GM23338 (cell line): Measurements from ENCODE around the gene MAST2. TPM values are rescaled to one million over a fixed set of nuclear protein-coding genes. Genes with fewer than 3 reads are reported as not detected.

ENCODE experiments used
- ATAC-seq: fragments of 200-7000 bp; cut with Tn5 transposase; 3 replicates; pipeline ENCODE4 v1.9.1; 2020
- DNase-seq: peaks from one replicate; pipeline ENCODE4 v3.0.0-alpha.2; 2015; ENCODE audit warnings: low spot score
- H2AFZ ChIP-seq: fragments of 200-600 bp; sonication (generic); 2 replicates; pipeline ENCODE4 v1.8.0; 2016; ENCODE audit warnings: antibody characterized with exemption, mild to moderate bottlenecking, moderate library complexity
- H3F3A ChIP-seq: fragments of 200-600 bp; sonication (generic); replicated peaks from 2 replicates; pipeline ENCODE4 v1.8.0; 2017; ENCODE audit warnings: antibody characterized with exemption, mixed run types, low read depth
- H3K27ac ChIP-seq: fragments of 200-600 bp; sonication (generic); 2 replicates; pipeline ENCODE4 v1.6.1; 2016; ENCODE audit warnings: low read depth
- H3K27me3 ChIP-seq: fragments of 200-600 bp; sonication (generic); 2 replicates; pipeline ENCODE4 v1.8.0; 2016; ENCODE audit warnings: mild to moderate bottlenecking, mixed run types, moderate library complexity; ENCODE audit not compliant: insufficient read depth
- H3K36me3 ChIP-seq: fragments of 200-600 bp; sonication (generic); 2 replicates; pipeline ENCODE4 v1.8.0; 2016; ENCODE audit warnings: mild to moderate bottlenecking; ENCODE audit not compliant: insufficient read depth
- H3K4me1 ChIP-seq: fragments of 200-600 bp; sonication (generic); 2 replicates; pipeline ENCODE4 v1.8.0; 2016; ENCODE audit warnings: mild to moderate bottlenecking, moderate library complexity; ENCODE audit not compliant: insufficient read depth
- H3K4me2 ChIP-seq: fragments of 200-600 bp; sonication (generic); 2 replicates; pipeline ENCODE4 v1.7.1; 2017; ENCODE audit warnings: mixed run types
- H3K4me3 ChIP-seq: fragments of 200-600 bp; sonication (generic); 2 replicates; pipeline ENCODE4 v1.6.1; 2016; ENCODE audit warnings: mixed run types
- H3K79me2 ChIP-seq: fragments of 200-600 bp; sonication (generic); replicated peaks from 2 replicates; pipeline ENCODE4 v1.8.0; 2017; ENCODE audit warnings: mild to moderate bottlenecking; ENCODE audit not compliant: insufficient read depth
- H3K9me2 ChIP-seq: fragments of 200-600 bp; sonication (generic); 2 replicates; pipeline ENCODE4 v1.8.0; 2017; ENCODE audit not compliant: insufficient read depth
- H4K20me1 ChIP-seq: fragments of 200-600 bp; sonication (generic); replicated peaks from 2 replicates; pipeline ENCODE4 v1.8.0; 2017; ENCODE audit warnings: mild to moderate bottlenecking; ENCODE audit not compliant: insufficient read depth
- H3K27ac Mint-ChIP-seq: 2 replicates; pipeline ENCODE4 v1.8.0; 2020; ENCODE audit warnings: inconsistent platforms, mild to moderate bottlenecking, moderate library complexity, mixed read lengths
- H3K27me3 Mint-ChIP-seq: 3 replicates; pipeline ENCODE4 v1.8.0; 2022; ENCODE audit warnings: low read depth, mild to moderate bottlenecking, moderate library complexity, mixed read lengths, inconsistent platforms; ENCODE audit not compliant: insufficient read depth, poor library complexity
- H3K36me3 Mint-ChIP-seq: 3 replicates; pipeline ENCODE4 v1.8.0; 2021; ENCODE audit warnings: low read depth, mild to moderate bottlenecking, inconsistent platforms, moderate library complexity, mixed read lengths
- H3K4me1 Mint-ChIP-seq: 3 replicates; pipeline ENCODE4 v1.8.0; 2020; ENCODE audit warnings: mild to moderate bottlenecking, inconsistent platforms, mixed read lengths
- H3K4me3 Mint-ChIP-seq: 3 replicates; pipeline ENCODE4 v1.8.0; 2021; ENCODE audit warnings: moderate library complexity, mild to moderate bottlenecking, inconsistent platforms, mixed read lengths
- H3K9me3 Mint-ChIP-seq: 3 replicates; pipeline ENCODE4 v1.8.0; 2020; ENCODE audit warnings: moderate library complexity, mild to moderate bottlenecking, inconsistent platforms, mixed read lengths
- ETS1 ChIP-seq: IDR thresholded peaks from 2 replicates; pipeline ENCODE4 v1.6.1; 2016; ENCODE audit warnings: antibody characterized with exemption
- EZH2 ChIP-seq: fragments of 200-600 bp; sonication (generic); IDR thresholded peaks from one replicate; pipeline ENCODE4 v1.8.0; 2017; ENCODE audit warnings: antibody characterized with exemption, mild to moderate bottlenecking, low read depth; ENCODE audit not compliant: unreplicated experiment
- EZH2phosphoT487 ChIP-seq: fragments of 200-600 bp; sonication (generic); IDR thresholded peaks from one replicate; pipeline ENCODE4 v1.8.1; 2018; ENCODE audit warnings: antibody characterized with exemption; ENCODE audit not compliant: unreplicated experiment
- JUNB ChIP-seq: IDR thresholded peaks from one replicate; pipeline ENCODE4 v1.6.1; 2016; ENCODE audit warnings: antibody characterized with exemption; ENCODE audit not compliant: unreplicated experiment
- NANOG ChIP-seq: IDR thresholded peaks from 2 replicates; pipeline ENCODE4 v1.6.1; 2016; ENCODE audit warnings: antibody characterized with exemption, borderline replicate concordance
- POLR2AphosphoS5 ChIP-seq: IDR thresholded peaks from 2 replicates; pipeline ENCODE4 v1.6.1; 2016; ENCODE audit warnings: antibody characterized with exemption, low read depth
- STAT1 ChIP-seq: IDR thresholded peaks from one replicate; pipeline ENCODE4 v1.6.1; 2016; ENCODE audit warnings: antibody characterized with exemption; ENCODE audit not compliant: unreplicated experiment
- ZNF114 ChIP-seq: fragments of 250-450 bp; sonication (Bioruptor Pico); IDR thresholded peaks from 2 replicates; pipeline ENCODE4 v1.5.0; 2020; ENCODE audit warnings: mild to moderate bottlenecking, moderate library complexity
- ZNF331 ChIP-seq: fragments of 250-450 bp; sonication (Bioruptor Pico); IDR thresholded peaks from 2 replicates; pipeline ENCODE4 v1.5.0; 2020; ENCODE audit warnings: low read depth, mild to moderate bottlenecking, moderate library complexity
- polyA plus RNA-seq: library from polyadenylated mRNA; unstranded; fragments of >200 nt; fragmentation: Nextera tagmentation; extraction: Ambion mirVana; gene quantifications from 2 replicates; pipeline ENCODE4 v1.2.1, GENCODE V29; 2016
- total RNA-seq: library from RNA; depleted of rRNA; stranded (reverse); fragments of >200 nt; shearing (Covaris generic); gene quantifications from 2 replicates; pipeline ENCODE4 v1.2.3, GENCODE V29; 2014
- TF ChIP-seq, protein P1 (sequence below), 2 experiments: fragments of 200-600 bp in 1 of 2; sonication (generic) in 1 of 2; conservative IDR thresholded peaks; 2 replicates each; pipeline versions ENCODE4 v1.5.1 to v1.6.1; 2016 to 2017; ENCODE audit warnings: antibody characterized with exemption in 2 of 2, low read depth in 2 of 2, mild to moderate bottlenecking in 2 of 2, moderate library complexity in 1 of 2
- TF ChIP-seq, protein P2 (sequence below): IDR thresholded peaks from one replicate; pipeline ENCODE4 v1.6.1; 2018; ENCODE audit warnings: antibody characterized with exemption; ENCODE audit not compliant: unreplicated experiment
- TF ChIP-seq, protein P3 (sequence below): fragments of 250-450 bp; sonication (Bioruptor Pico); IDR thresholded peaks from 2 replicates; pipeline ENCODE4 v1.5.0; 2020; ENCODE audit warnings: mild to moderate bottlenecking, moderate library complexity

MAST2 gene
- total and polyA plus RNA-seq, 2 experiments from 2014 or later = 11.5 to 57.7 TPM

- no peaks in the 10 kb centered on the region for H3K27me3 Mint-ChIP-seq
- H3K79me2 ChIP-seq = no peaks in the 10 kb centered on the region
- H3K4me2 ChIP-seq = no peak overlapping the region
- no peaks in the 10 kb centered on the region for H4K20me1 ChIP-seq
- H3F3A ChIP-seq = no peaks in the 10 kb centered on the region
- no peaks in the 10 kb centered on the region for H3K4me1 Mint-ChIP-seq
- H3K27ac Mint-ChIP-seq = no peak overlapping the region
- H3K4me3 ChIP-seq = no peak overlapping the region
- no peak overlapping the region for H3K27ac ChIP-seq
- H3K4me1 ChIP-seq = no peaks in the 10 kb centered on the region
- H3K9me2 ChIP-seq = no peaks in the 10 kb centered on the region; the same call in 1 of the 2 replicates
- no peaks in the 10 kb centered on the region for H3K36me3 ChIP-seq
- no peak overlapping the region for H2AFZ ChIP-seq
- H3K36me3 Mint-ChIP-seq = no peaks in the 10 kb centered on the region
- no peak overlapping the region for H3K4me3 Mint-ChIP-seq
- DNase-seq (no peak), ATAC-seq (no peak)
- no peaks in the 10 kb centered on the region for H3K27me3 ChIP-seq
- TF ChIP-seq, protein P1, sequence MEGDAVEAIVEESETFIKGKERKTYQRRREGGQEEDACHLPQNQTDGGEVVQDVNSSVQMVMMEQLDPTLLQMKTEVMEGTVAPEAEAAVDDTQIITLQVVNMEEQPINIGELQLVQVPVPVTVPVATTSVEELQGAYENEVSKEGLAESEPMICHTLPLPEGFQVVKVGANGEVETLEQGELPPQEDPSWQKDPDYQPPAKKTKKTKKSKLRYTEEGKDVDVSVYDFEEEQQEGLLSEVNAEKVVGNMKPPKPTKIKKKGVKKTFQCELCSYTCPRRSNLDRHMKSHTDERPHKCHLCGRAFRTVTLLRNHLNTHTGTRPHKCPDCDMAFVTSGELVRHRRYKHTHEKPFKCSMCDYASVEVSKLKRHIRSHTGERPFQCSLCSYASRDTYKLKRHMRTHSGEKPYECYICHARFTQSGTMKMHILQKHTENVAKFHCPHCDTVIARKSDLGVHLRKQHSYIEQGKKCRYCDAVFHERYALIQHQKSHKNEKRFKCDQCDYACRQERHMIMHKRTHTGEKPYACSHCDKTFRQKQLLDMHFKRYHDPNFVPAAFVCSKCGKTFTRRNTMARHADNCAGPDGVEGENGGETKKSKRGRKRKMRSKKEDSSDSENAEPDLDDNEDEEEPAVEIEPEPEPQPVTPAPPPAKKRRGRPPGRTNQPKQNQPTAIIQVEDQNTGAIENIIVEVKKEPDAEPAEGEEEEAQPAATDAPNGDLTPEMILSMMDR (conservative IDR thresholded peaks at IDR 0.05; ENCODE audit: low read depth in 2 of 2) = no peak
- TF ChIP-seq ZNF114 (CRISPR knock-in tag) (no peak), ZNF331 (no peak), POLR2AphosphoS5 (no peak), JUNB (no peak), EZH2 (no peak), EZH2phosphoT487 (no peak), STAT1 (no peak), NANOG (no peak), ETS1 (no peak)
- TF ChIP-seq, protein P2, sequence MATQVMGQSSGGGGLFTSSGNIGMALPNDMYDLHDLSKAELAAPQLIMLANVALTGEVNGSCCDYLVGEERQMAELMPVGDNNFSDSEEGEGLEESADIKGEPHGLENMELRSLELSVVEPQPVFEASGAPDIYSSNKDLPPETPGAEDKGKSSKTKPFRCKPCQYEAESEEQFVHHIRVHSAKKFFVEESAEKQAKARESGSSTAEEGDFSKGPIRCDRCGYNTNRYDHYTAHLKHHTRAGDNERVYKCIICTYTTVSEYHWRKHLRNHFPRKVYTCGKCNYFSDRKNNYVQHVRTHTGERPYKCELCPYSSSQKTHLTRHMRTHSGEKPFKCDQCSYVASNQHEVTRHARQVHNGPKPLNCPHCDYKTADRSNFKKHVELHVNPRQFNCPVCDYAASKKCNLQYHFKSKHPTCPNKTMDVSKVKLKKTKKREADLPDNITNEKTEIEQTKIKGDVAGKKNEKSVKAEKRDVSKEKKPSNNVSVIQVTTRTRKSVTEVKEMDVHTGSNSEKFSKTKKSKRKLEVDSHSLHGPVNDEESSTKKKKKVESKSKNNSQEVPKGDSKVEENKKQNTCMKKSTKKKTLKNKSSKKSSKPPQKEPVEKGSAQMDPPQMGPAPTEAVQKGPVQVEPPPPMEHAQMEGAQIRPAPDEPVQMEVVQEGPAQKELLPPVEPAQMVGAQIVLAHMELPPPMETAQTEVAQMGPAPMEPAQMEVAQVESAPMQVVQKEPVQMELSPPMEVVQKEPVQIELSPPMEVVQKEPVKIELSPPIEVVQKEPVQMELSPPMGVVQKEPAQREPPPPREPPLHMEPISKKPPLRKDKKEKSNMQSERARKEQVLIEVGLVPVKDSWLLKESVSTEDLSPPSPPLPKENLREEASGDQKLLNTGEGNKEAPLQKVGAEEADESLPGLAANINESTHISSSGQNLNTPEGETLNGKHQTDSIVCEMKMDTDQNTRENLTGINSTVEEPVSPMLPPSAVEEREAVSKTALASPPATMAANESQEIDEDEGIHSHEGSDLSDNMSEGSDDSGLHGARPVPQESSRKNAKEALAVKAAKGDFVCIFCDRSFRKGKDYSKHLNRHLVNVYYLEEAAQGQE = no peak
- TF ChIP-seq, protein P3, sequence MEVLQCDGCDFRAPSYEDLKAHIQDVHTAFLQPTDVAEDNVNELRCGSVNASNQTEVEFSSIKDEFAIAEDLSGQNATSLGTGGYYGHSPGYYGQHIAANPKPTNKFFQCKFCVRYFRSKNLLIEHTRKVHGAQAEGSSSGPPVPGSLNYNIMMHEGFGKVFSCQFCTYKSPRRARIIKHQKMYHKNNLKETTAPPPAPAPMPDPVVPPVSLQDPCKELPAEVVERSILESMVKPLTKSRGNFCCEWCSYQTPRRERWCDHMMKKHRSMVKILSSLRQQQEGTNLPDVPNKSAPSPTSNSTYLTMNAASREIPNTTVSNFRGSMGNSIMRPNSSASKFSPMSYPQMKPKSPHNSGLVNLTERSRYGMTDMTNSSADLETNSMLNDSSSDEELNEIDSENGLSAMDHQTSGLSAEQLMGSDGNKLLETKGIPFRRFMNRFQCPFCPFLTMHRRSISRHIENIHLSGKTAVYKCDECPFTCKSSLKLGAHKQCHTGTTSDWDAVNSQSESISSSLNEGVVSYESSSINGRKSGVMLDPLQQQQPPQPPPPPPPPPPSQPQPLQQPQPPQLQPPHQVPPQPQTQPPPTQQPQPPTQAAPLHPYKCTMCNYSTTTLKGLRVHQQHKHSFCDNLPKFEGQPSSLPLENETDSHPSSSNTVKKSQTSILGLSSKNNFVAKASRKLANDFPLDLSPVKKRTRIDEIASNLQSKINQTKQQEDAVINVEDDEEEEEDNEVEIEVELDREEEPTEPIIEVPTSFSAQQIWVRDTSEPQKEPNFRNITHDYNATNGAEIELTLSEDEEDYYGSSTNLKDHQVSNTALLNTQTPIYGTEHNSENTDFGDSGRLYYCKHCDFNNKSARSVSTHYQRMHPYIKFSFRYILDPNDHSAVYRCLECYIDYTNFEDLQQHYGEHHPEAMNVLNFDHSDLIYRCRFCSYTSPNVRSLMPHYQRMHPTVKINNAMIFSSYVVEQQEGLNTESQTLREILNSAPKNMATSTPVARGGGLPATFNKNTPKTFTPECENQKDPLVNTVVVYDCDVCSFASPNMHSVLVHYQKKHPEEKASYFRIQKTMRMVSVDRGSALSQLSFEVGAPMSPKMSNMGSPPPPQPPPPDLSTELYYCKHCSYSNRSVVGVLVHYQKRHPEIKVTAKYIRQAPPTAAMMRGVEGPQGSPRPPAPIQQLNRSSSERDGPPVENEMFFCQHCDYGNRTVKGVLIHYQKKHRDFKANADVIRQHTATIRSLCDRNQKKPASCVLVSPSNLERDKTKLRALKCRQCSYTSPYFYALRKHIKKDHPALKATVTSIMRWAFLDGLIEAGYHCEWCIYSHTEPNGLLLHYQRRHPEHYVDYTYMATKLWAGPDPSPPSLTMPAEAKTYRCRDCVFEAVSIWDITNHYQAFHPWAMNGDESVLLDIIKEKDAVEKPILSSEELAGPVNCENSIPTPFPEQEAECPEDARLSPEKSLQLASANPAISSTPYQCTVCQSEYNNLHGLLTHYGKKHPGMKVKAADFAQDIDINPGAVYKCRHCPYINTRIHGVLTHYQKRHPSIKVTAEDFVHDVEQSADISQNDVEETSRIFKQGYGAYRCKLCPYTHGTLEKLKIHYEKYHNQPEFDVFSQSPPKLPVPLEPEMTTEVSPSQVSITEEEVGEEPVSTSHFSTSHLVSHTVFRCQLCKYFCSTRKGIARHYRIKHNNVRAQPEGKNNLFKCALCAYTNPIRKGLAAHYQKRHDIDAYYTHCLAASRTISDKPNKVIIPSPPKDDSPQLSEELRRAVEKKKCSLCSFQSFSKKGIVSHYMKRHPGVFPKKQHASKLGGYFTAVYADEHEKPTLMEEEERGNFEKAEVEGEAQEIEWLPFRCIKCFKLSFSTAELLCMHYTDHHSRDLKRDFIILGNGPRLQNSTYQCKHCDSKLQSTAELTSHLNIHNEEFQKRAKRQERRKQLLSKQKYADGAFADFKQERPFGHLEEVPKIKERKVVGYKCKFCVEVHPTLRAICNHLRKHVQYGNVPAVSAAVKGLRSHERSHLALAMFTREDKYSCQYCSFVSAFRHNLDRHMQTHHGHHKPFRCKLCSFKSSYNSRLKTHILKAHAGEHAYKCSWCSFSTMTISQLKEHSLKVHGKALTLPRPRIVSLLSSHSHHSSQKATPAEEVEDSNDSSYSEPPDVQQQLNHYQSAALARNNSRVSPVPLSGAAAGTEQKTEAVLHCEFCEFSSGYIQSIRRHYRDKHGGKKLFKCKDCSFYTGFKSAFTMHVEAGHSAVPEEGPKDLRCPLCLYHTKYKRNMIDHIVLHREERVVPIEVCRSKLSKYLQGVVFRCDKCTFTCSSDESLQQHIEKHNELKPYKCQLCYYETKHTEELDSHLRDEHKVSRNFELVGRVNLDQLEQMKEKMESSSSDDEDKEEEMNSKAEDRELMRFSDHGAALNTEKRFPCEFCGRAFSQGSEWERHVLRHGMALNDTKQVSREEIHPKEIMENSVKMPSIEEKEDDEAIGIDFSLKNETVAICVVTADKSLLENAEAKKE (CRISPR knock-in tag) = no peak
- H3K9me3 Mint-ChIP-seq = no peaks in the 10 kb centered on the region
Observed at GRCh38 chr1:45789601-45790000, 13.8 kb upstream of the MAST2 start.
